ENCODE measurements around the gene NFKBIB.

The NFKBIB gene

DNA sequence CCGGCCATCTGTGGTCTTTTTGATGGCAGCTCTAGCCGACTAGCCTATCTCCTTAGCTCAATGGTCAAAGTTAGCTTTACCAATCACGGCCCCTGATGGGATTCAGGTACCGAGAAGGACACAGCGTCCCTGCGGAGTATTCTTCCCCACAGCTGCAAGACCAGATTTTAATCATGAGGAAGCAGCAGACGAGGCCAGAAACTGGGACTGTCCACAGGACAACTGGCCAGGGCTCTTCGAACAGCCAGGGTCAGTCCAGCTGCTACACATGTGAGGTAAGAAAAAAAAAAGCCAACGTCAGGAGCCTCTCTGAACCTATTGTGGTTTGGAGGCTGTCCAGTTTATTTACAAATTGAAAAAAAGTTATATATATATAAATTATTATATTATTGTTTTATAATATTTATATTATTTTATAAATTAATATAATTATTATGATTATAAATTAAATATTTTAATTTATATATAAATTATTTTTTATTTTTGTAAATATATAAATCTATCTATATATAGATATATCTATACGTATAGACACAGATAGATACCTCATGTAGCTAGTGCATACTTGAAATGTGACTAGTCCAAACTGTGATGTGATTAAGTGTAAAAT lies 32.5 kb upstream of the NFKBIB start:
- no peaks in the 10 kb centered on the region for H3K9me3 ChIP-seq (ENCODE audit: insufficient read depth, low read length, severe bottlenecking)
- no peaks in the 10 kb centered on the region for H3K27me3 ChIP-seq (ENCODE audit: insufficient read depth, low read length, poor library complexity)
- H4K20me1 ChIP-seq (ENCODE audit: insufficient read depth, low read length), result no peaks in the 10 kb centered on the region
- peaks cover 16% of the 10 kb centered on the region for H3K4me1 ChIP-seq (ENCODE audit: insufficient read depth, low read length)
- H3K9ac ChIP-seq (ENCODE audit: low read depth, low read length), result no peak overlapping the region
- H2AFZ ChIP-seq (ENCODE audit: low read depth, low read length), result no peak overlapping the region
- H3K79me2 ChIP-seq (ENCODE audit: insufficient read depth, low read length), result no peaks in the 10 kb centered on the region
- H3K4me3 ChIP-seq (ENCODE audit: low read depth in 1 of 2, low read length in 2 of 2), result no peak overlapping the region
- no peaks in the 10 kb centered on the region for H3K36me3 ChIP-seq (ENCODE audit: insufficient read depth, low read length)
- TF ChIP-seq, protein P1, sequence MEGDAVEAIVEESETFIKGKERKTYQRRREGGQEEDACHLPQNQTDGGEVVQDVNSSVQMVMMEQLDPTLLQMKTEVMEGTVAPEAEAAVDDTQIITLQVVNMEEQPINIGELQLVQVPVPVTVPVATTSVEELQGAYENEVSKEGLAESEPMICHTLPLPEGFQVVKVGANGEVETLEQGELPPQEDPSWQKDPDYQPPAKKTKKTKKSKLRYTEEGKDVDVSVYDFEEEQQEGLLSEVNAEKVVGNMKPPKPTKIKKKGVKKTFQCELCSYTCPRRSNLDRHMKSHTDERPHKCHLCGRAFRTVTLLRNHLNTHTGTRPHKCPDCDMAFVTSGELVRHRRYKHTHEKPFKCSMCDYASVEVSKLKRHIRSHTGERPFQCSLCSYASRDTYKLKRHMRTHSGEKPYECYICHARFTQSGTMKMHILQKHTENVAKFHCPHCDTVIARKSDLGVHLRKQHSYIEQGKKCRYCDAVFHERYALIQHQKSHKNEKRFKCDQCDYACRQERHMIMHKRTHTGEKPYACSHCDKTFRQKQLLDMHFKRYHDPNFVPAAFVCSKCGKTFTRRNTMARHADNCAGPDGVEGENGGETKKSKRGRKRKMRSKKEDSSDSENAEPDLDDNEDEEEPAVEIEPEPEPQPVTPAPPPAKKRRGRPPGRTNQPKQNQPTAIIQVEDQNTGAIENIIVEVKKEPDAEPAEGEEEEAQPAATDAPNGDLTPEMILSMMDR (IDR thresholded peaks at IDR 0.05; ENCODE audit: borderline replicate concordance, extremely low read depth, low read length, poor library complexity, severe bottlenecking), result no peak
- no peak for TF ChIP-seq EZH2 (IDR thresholded peaks at IDR 0.05; ENCODE audit: borderline replicate concordance, low read depth, low read length, severe bottlenecking)
- DNase-seq (no peak), ATAC-seq (ENCODE audit: insufficient read depth, low read depth) (no peak)
- no peak overlapping the region for H3K4me2 ChIP-seq (ENCODE audit: insufficient read depth, low read length)
- H3K27ac ChIP-seq (ENCODE audit: low read length), result no peak overlapping the region

DNA sequence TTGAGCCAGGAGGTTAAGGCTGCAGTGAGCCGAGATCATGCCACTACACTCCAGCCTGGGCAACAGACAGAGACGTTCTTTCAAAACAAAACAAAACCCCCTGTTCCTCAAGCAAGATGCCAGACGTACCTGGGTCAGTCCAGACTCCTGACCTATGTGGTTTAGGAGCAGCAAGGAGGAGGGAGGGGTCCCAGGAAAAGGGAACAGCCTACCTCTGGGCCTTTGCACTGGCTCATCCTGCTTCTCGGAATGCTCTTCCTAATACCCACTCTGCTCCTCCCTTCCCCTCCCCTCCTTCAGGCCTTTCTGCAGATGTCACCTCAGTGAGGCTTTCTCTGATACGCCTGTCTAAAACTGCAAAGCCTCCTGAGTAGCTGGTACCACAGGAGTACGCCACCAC lies 31.2 kb upstream of the NFKBIB start:
- ATAC-seq (ENCODE audit: insufficient read depth, low read depth) (no peak), DNase-seq (no peak)
- Histone ChIP-seq H3K9me3 (ENCODE audit: insufficient read depth, low read length, severe bottlenecking) (no peaks in the 10 kb centered on the region), H4K20me1 (ENCODE audit: insufficient read depth, low read length) (no peaks in the 10 kb centered on the region), H3K79me2 (ENCODE audit: insufficient read depth, low read length) (no peaks in the 10 kb centered on the region), H3K4me2 (ENCODE audit: insufficient read depth, low read length) (no peak overlapping the region), H3K4me3 (ENCODE audit: low read depth in 1 of 2, low read length in 2 of 2) (no peak overlapping the region), H3K36me3 (ENCODE audit: insufficient read depth, low read length) (no peaks in the 10 kb centered on the region), H3K9ac (ENCODE audit: low read depth, low read length) (no peak overlapping the region), H3K4me1 (ENCODE audit: insufficient read depth, low read length) (peaks cover 16% of the 10 kb centered on the region), H3K27me3 (ENCODE audit: insufficient read depth, low read length, poor library complexity) (no peaks in the 10 kb centered on the region), H3K27ac (ENCODE audit: low read length) (no peak overlapping the region), H2AFZ (ENCODE audit: low read depth, low read length) (no peak overlapping the region)
- no peak for TF ChIP-seq EZH2 (IDR thresholded peaks at IDR 0.05; ENCODE audit: borderline replicate concordance, low read depth, low read length, severe bottlenecking)
- TF ChIP-seq, protein P1 (IDR thresholded peaks at IDR 0.05; ENCODE audit: borderline replicate concordance, extremely low read depth, low read length, poor library complexity, severe bottlenecking), result no peak

DNA sequence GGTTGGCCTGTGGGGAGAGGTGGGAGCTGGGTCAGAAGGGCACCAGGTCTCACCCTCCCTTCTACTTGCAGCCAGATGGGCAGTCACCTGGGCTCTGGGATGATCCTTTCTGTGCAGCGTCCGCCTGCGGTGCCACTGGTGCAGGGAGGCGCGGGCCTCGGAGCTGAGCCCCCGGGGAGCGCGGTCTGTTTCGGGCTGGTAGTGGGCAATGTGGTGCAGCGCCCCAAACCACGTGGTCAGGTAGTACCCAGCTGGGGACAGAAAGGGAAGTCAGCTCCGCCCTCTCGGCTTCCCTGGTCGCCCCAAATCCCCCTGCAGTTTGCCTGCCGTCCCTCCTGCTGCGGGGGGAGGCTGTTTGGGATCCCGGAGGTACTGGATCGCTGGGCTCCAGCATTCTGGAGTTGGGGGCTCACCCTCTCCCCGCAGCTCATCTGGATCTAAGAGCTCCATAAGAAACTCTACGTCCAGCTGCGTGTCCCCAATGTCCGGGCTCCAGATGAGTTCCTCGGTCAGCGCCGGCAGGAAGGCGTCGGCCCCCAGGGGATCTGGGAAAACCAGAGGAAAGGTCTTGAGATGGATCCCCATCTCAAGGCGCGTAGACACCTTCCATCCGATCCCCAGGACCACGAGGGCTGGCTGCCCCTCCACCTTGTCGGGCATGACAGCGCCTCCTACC lies 30.5 kb upstream of the NFKBIB start:
- DNase-seq (no peak), ATAC-seq (ENCODE audit: insufficient read depth, low read depth) (no peak)
- TF ChIP-seq, protein P1 (IDR thresholded peaks at IDR 0.05; ENCODE audit: borderline replicate concordance, extremely low read depth, low read length, poor library complexity, severe bottlenecking), result no peak
- no peak for TF ChIP-seq EZH2 (IDR thresholded peaks at IDR 0.05; ENCODE audit: borderline replicate concordance, low read depth, low read length, severe bottlenecking)
- Histone ChIP-seq H3K4me2 (ENCODE audit: insufficient read depth, low read length) (peak overlapping the region; percentile 86), H3K36me3 (ENCODE audit: insufficient read depth, low read length) (no peaks in the 10 kb centered on the region), H3K79me2 (ENCODE audit: insufficient read depth, low read length) (no peaks in the 10 kb centered on the region), H3K4me3 (ENCODE audit: low read depth in 1 of 2, low read length in 2 of 2) (peak overlapping the region in 1 of 2 experiments; percentile 57; a peak in 2 of 4 replicates), H4K20me1 (ENCODE audit: insufficient read depth, low read length) (no peaks in the 10 kb centered on the region), H3K9ac (ENCODE audit: low read depth, low read length) (peak overlapping the region; percentile 36; the same call in 1 of the 2 replicates), H3K27me3 (ENCODE audit: insufficient read depth, low read length, poor library complexity) (no peaks in the 10 kb centered on the region), H2AFZ (ENCODE audit: low read depth, low read length) (peak overlapping the region; percentile 91), H3K27ac (ENCODE audit: low read length) (no peak overlapping the region), H3K9me3 (ENCODE audit: insufficient read depth, low read length, severe bottlenecking) (no peaks in the 10 kb centered on the region), H3K4me1 (ENCODE audit: insufficient read depth, low read length) (peaks cover 16% of the 10 kb centered on the region)
